GM10847 (cell line): ENCODE measurements around the gene PLEKHN1.

Experiments
- POLR2A ChIP-seq: IDR thresholded peaks from 2 replicates; pipeline ENCODE4 v1.6.1; 2011; ENCODE audit not compliant: insufficient read length; ENCODE audit errors: extremely low read depth

Gene PLEKHN1, protein sequence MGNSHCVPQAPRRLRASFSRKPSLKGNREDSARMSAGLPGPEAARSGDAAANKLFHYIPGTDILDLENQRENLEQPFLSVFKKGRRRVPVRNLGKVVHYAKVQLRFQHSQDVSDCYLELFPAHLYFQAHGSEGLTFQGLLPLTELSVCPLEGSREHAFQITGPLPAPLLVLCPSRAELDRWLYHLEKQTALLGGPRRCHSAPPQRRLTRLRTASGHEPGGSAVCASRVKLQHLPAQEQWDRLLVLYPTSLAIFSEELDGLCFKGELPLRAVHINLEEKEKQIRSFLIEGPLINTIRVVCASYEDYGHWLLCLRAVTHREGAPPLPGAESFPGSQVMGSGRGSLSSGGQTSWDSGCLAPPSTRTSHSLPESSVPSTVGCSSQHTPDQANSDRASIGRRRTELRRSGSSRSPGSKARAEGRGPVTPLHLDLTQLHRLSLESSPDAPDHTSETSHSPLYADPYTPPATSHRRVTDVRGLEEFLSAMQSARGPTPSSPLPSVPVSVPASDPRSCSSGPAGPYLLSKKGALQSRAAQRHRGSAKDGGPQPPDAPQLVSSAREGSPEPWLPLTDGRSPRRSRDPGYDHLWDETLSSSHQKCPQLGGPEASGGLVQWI

DNA sequence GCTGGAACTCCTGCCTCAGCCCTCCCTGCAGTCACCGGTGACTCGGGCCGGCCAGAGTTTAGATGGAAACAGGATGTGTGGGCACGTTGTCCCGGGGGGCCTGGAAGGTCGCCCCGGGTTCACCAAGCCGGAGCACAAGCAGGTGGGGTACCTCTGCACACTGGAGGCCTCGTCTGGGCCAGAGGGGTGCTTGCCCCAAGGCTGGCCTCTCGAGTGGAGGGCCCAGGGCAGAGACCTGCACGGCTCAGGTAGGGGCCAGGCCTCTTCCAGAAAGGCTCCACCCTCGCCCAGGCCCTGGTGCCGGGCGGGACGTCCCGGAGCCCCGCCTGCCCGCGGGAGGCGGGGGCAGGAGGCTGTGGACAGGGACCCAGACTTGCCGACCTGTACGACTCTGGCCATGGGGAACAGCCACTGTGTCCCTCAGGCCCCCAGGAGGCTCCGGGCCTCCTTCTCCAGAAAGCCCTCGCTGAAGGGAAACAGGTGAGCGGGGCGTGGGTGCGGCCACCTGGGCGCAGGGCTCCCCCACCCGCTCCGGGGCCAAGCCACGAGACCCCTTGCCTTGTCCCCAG is at the start of gene PLEKHN1:
TSS of gene PLEKHN1 (plus strand) at position 348 of the 569 bp plus-strand sequence. CDS start at position 398, 50 bp downstream.
- TF ChIP-seq POLR2A, result no peak

- no peak for TF ChIP-seq POLR2A
These were observed 49.2 kb upstream of the PLEKHN1 start for GRCh38 chr1:917076-917459.

- no peak for TF ChIP-seq POLR2A
These were observed 48.7 kb upstream of the PLEKHN1 start for GRCh38 chr1:917466-918091.

GRCh38 chr1:918353-918752 is 47.9 kb upstream of the PLEKHN1 start:
- no peak for TF ChIP-seq POLR2A

- TF ChIP-seq POLR2A, result no peak
These were observed 47.4 kb upstream of the PLEKHN1 start for GRCh38 chr1:918843-919242.

- no peak for TF ChIP-seq POLR2A
These were observed 46.9 kb upstream of the PLEKHN1 start for GRCh38 chr1:919271-919872.

- no peak for TF ChIP-seq POLR2A
These were observed 46.3 kb upstream of the PLEKHN1 start for GRCh38 chr1:920010-920409.

GRCh38 chr1:920521-920920 is 45.8 kb upstream of the PLEKHN1 start:
- TF ChIP-seq POLR2A, result no peak

DNA sequence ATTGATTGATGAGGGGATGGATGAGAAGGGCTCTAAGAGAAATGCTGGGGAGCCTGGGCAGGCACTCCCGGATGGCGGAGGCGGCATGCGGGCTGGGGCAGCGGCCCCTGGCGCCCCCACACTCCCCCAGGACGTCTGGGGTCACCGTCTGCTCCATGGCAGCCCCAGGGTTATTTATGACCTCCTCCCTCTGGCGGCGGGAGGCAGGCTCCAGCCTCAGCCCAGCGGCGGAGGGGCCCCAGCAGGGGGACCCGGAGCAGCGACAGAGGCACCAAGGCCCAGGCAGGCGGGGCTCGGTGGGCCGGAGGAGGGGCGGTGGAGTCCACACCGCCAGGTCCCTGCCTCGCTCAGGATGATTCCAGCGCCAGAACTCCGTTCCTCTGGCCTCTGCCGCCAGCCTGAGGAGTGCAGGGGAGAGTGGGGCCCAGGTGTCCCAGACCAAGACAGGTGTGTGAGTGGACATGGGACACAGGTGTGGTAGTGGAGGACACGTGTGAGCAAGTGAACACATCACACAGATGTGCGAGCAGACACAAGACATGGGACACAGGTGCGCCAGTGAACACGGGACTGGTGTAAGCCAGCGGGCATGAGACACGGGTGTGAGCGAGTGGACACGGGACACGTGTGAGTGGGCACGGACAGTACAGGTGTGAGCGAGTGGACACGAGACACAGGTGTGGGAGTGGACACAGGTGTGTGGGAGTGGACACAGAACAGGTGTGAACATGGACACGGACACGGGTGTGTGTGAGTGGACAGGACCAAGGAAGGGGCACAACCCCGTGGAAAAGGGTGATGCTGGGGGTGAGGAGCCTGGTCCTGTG is 45.1 kb upstream of the PLEKHN1 start:
- no peak for TF ChIP-seq POLR2A

- no peak for TF ChIP-seq POLR2A
These were observed 42.9 kb upstream of the PLEKHN1 start, which contains the start of gene SAMD11 for GRCh38 chr1:923131-923990. TSS of gene SAMD11 (plus strand) at chr1:923923. CDS start at chr1:924432, 509 bp downstream.

DNA sequence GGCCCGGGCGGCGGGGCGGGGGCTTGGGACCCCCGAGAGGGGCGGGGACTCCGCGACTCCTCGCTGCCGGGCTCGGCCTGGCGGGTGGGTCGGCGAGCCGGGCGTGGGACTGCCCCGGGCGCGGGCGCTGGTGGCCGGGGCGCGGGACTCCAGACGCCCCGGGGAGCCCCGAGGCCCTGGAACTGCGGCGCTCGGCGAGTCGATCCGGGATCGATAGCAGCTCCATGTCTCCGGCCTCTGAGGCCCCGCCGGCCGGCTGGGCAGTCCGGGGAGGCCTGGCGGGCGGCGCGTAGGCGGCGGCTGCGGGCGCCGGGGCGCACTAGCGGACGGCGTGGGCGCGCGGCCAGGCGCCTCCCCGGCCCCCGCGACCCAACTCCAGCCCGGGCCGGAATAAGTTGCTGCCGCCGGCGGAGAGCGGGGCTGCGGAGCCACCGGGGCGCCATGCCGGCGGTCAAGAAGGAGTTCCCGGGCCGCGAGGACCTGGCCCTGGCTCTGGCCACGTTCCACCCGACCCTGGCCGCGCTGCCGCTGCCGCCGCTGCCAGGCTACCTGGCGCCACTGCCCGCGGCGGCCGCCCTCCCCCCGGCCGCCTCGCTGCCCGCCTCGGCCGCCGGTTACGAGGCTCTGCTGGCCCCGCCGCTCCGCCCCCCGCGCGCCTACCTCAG is 42.2 kb upstream of the PLEKHN1 start:
- TF ChIP-seq POLR2A, result no peak

GRCh38 chr1:924656-925560 is 41.4 kb upstream of the PLEKHN1 start:
- TF ChIP-seq POLR2A, result no peak
